ENCODE data around the gene GPC6.

The GPC6 gene

DNA sequence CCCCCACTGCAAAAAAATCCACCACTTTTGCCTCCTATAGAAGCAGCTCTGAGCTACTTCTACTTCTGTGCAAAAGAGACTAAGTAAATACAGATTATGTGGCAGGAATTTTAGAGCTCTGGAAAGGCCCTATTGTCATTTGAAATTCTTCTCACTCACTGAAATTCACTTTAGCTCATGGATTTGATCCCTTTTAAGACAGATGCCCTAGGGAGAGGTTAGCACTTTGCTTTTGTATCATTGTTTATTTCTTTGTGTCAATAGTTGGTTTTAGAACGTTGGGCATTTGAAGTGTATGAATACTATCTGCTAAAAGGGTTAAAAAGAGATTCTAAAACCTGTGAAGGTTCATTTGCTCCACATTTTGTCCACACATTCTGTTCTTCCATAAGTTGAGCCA lies 528.7 kb downstream of the GPC6 start:
- TF ChIP-seq, protein P1, sequence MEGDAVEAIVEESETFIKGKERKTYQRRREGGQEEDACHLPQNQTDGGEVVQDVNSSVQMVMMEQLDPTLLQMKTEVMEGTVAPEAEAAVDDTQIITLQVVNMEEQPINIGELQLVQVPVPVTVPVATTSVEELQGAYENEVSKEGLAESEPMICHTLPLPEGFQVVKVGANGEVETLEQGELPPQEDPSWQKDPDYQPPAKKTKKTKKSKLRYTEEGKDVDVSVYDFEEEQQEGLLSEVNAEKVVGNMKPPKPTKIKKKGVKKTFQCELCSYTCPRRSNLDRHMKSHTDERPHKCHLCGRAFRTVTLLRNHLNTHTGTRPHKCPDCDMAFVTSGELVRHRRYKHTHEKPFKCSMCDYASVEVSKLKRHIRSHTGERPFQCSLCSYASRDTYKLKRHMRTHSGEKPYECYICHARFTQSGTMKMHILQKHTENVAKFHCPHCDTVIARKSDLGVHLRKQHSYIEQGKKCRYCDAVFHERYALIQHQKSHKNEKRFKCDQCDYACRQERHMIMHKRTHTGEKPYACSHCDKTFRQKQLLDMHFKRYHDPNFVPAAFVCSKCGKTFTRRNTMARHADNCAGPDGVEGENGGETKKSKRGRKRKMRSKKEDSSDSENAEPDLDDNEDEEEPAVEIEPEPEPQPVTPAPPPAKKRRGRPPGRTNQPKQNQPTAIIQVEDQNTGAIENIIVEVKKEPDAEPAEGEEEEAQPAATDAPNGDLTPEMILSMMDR (IDR thresholded peaks at IDR 0.05; ENCODE audit: low read depth, low read length, missing control alignments) = no peak
- H3K4me3 ChIP-seq (ENCODE audit: low read depth, low read length) = no peak overlapping the region
- DNase-seq (ENCODE audit: low read depth) = no peak
- in situ Hi-C loops (cut with HindIII; ENCODE audit: low sequenced_read_pairs) = no loop called here

GRCh38 chr13:93758575-93758974 lies 532.0 kb downstream of the GPC6 start:
- H3K4me3 ChIP-seq (ENCODE audit: low read depth, low read length) = no peak overlapping the region
- no peak for DNase-seq (ENCODE audit: low read depth)
- in situ Hi-C loops (cut with HindIII; ENCODE audit: low sequenced_read_pairs) = no loop called here
- TF ChIP-seq, protein P1 (IDR thresholded peaks at IDR 0.05; ENCODE audit: low read depth, low read length, missing control alignments) = no peak

DNA sequence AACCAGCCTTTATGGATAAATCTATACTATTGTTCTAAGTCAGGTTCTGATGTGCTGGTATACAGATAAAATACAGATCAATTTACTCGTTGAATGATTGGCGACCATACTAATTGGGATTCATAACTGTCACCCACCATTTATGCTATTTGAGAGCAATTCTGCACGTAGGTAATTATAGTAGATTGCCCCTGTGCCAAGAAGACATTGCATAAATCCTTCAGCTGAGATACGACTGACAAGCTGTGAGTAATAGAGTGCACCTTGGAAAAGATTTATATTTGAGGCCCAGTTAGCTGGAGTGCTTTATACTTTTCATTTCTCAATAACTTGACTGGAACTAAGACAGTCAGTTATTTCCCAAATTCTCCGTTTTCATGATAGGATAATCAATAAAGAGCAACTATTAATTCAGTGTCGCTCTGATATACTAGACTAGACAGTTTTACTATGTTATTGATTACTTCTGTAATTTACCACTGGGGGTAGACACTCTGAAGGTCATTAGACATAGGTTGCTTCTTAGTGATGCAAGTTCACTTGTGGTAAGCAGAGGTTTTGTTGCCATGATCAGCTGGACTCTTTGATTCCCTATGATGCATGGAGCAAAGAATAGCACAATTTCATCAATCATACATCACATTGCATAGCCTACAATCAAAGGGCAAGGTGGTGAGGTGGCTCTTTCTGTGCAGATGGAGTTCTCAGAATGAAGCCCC lies 536.3 kb downstream of the GPC6 start:
- in situ Hi-C loops (cut with HindIII; ENCODE audit: low sequenced_read_pairs) = no loop called here
- DNase-seq (ENCODE audit: low read depth) = no peak
- TF ChIP-seq, protein P1 (IDR thresholded peaks at IDR 0.05; ENCODE audit: low read depth, low read length, missing control alignments) = no peak
- no peak overlapping the region for H3K4me3 ChIP-seq (ENCODE audit: low read depth, low read length)

DNA sequence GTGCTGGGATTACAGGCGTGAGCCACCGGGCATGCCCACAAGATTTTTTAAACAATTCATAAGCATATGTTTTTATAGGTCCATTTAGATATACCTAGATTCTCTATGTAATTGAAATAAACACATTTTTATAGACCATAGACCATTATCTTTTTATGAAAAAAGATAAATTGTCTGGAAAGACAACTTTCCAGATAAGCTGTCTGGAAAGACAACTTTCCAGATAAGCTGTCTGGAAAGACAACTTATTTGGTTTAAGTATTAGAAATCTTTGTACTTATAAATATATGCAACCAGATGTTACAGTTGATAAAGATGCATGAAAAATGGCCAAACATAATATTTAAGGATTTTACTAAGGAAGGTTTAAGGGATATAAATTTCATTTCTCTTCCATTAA lies 538.5 kb downstream of the GPC6 start:
- DNase-seq (ENCODE audit: low read depth) = no peak
- no peak overlapping the region for H3K4me3 ChIP-seq (ENCODE audit: low read depth, low read length)
- TF ChIP-seq, protein P1 (IDR thresholded peaks at IDR 0.05; ENCODE audit: low read depth, low read length, missing control alignments) = no peak
- in situ Hi-C loops (cut with HindIII; ENCODE audit: low sequenced_read_pairs) = no loop called here

- in situ Hi-C loops (cut with HindIII; ENCODE audit: low sequenced_read_pairs) = no loop called here
- no peak overlapping the region for H3K4me3 ChIP-seq (ENCODE audit: low read depth, low read length)
- no peak for DNase-seq (ENCODE audit: low read depth)
- TF ChIP-seq, protein P1 (IDR thresholded peaks at IDR 0.05; ENCODE audit: low read depth, low read length, missing control alignments) = no peak
These were observed 539.2 kb downstream of the GPC6 start for GRCh38 chr13:93765811-93766210.

DNA sequence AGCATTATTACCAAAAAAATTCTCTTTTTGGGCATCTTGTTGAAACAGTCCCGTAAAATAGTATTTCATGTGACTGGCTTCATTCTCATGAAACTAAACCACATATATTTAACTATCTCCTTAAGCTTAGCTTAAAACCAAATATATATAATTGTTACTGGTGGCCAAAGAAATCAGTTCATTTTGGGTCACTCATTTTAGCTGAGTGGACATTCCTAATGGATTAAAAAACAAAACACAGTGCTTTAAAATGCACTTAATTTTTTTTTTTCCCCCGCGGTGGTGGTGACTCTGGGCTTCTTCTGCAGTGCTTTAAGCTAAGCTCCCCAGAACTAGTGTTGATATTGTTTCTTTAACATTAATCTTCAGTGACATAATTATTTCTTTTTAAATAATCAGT lies 540.1 kb downstream of the GPC6 start:
- in situ Hi-C loops (cut with HindIII; ENCODE audit: low sequenced_read_pairs) = no loop called here
- no peak for DNase-seq (ENCODE audit: low read depth)
- H3K4me3 ChIP-seq (ENCODE audit: low read depth, low read length) = no peak overlapping the region
- TF ChIP-seq, protein P1 (IDR thresholded peaks at IDR 0.05; ENCODE audit: low read depth, low read length, missing control alignments) = no peak
